Measurements from ENCODE around the gene CLBA1. TPM values are rescaled to one million over a fixed set of nuclear protein-coding genes. Genes with fewer than 3 reads are reported as not detected.

The CLBA1 gene
- total and polyA plus RNA-seq, 2 donors (not counting 1 experiment from before 2014, with no cell fraction given): 0.63 to 5.5 TPM

GRCh38 chr14:105015905-105016304 is 30.3 kb downstream of the CLBA1 start:
- ChIA-PET CTCF (interaction anchor here (1.3 kb wide), 1 partner anchor 189 kb away, joined by 3 read pairs; no protein-coding TSS in a partner anchor), POLR2A (interaction anchor here (0.7 kb wide), 1 partner anchor 14 kb away, joined by 3 read pairs; no protein-coding TSS in a partner anchor)
- H3K4me3 ChIP-seq (ENCODE audit: control extremely low read depth in 1 of 5, extremely low read depth in 1 of 5, insufficient read depth in 1 of 5, low read depth in 2 of 5, low read length in 4 of 5): no peak overlapping the region
- intact Hi-C loops (cut with micrococcal nuclease): no loop called here
- no peaks in the 10 kb centered on the region for H3K27me3 ChIP-seq (replicated peaks in 1 of 4; ENCODE audit: control extremely low read depth in 1 of 4, control insufficient read depth in 3 of 4, insufficient read depth in 4 of 4, low read length in 3 of 4)
- DNase-seq (no peak), ATAC-seq (ENCODE audit: low read depth) (no peak)
- no peaks in the 10 kb centered on the region for H3K9me3 Mint-ChIP-seq (ENCODE audit: insufficient read depth)
- H3K4me1 ChIP-seq (ENCODE audit: control insufficient read depth in 2 of 2, insufficient read depth in 2 of 2, low read length in 2 of 2): peaks cover 19 to 27% of the 10 kb centered on the region in 2 donors
- H3K9me3 ChIP-seq (ENCODE audit: control extremely low read depth in 1 of 3, control insufficient read depth in 2 of 3, insufficient read depth in 1 of 3, low read length in 2 of 3): peaks cover 0 to 3% (median 0%) of the 10 kb centered on the region in 3 donors
- H3K27ac Mint-ChIP-seq: no peak overlapping the region
- peaks cover 77% of the 10 kb centered on the region for H4K20me1 ChIP-seq (ENCODE audit: control insufficient read depth, insufficient read depth, low read length, poor library complexity, severe bottlenecking)
- TF ChIP-seq, protein P1, sequence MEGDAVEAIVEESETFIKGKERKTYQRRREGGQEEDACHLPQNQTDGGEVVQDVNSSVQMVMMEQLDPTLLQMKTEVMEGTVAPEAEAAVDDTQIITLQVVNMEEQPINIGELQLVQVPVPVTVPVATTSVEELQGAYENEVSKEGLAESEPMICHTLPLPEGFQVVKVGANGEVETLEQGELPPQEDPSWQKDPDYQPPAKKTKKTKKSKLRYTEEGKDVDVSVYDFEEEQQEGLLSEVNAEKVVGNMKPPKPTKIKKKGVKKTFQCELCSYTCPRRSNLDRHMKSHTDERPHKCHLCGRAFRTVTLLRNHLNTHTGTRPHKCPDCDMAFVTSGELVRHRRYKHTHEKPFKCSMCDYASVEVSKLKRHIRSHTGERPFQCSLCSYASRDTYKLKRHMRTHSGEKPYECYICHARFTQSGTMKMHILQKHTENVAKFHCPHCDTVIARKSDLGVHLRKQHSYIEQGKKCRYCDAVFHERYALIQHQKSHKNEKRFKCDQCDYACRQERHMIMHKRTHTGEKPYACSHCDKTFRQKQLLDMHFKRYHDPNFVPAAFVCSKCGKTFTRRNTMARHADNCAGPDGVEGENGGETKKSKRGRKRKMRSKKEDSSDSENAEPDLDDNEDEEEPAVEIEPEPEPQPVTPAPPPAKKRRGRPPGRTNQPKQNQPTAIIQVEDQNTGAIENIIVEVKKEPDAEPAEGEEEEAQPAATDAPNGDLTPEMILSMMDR (IDR thresholded peaks at IDR 0.05): no peak
- TF ChIP-seq EZH2 (IDR thresholded peaks at IDR 0.05; ENCODE audit: borderline replicate concordance, insufficient read depth, low read depth, low read length, poor library complexity, severe bottlenecking): no peak
- no peaks in the 10 kb centered on the region for H3K27me3 Mint-ChIP-seq
- 67% methylated on average over 4 of the region's 6 CpGs for WGBS (ENCODE audit: insufficient coverage)
- no peak overlapping the region for H3K4me2 ChIP-seq (replicated peaks; ENCODE audit: low read depth, low read length, poor library complexity, severe bottlenecking)
- H3K79me2 ChIP-seq (ENCODE audit: control insufficient read depth, insufficient read depth, low read length): peaks cover 95% of the 10 kb centered on the region
- H3K4me3 Mint-ChIP-seq: peak overlapping the region; percentile 5
- peaks cover 65% of the 10 kb centered on the region for H3K4me1 Mint-ChIP-seq
- peaks cover 0 to 8% of the 10 kb centered on the region in 2 experiments for H3K36me3 ChIP-seq (replicated peaks in 1 of 2; ENCODE audit: control extremely low read depth in 1 of 2, control insufficient read depth in 1 of 2, extremely low read depth in 1 of 2, insufficient read depth in 2 of 2, low read length in 1 of 2)
- H2AFZ ChIP-seq (ENCODE audit: insufficient read depth, low read depth, low read length, poor library complexity, severe bottlenecking): no peak overlapping the region
- no peak overlapping the region for H3K27ac ChIP-seq (ENCODE audit: low read length in 2 of 2)
- no peak overlapping the region for H3K9ac ChIP-seq (ENCODE audit: low read length)

GRCh38 chr14:105018414-105018813 is 32.8 kb downstream of the CLBA1 start:
- Histone ChIP-seq H3K4me1 (ENCODE audit: control insufficient read depth in 2 of 2, insufficient read depth in 2 of 2, low read length in 2 of 2) (peaks cover 23 to 38% of the 10 kb centered on the region in 2 donors), H3K27ac (ENCODE audit: low read length in 2 of 2) (no peak overlapping the region)
- WGBS (ENCODE audit: insufficient coverage): 60% methylated on average over 3 of the region's 4 CpGs

More at GRCh38 chr14:105018414-105018813, 32.8 kb downstream of the CLBA1 start:
- Histone ChIP-seq H4K20me1 (ENCODE audit: control insufficient read depth, insufficient read depth, low read length, poor library complexity, severe bottlenecking) (peaks cover 56% of the 10 kb centered on the region), H3K9ac (ENCODE audit: low read length) (no peak overlapping the region), H3K4me3 (ENCODE audit: control extremely low read depth in 1 of 5, extremely low read depth in 1 of 5, insufficient read depth in 1 of 5, low read depth in 2 of 5, low read length in 4 of 5) (no peak overlapping the region), H3K4me2 (replicated peaks; ENCODE audit: low read depth, low read length, poor library complexity, severe bottlenecking) (no peak overlapping the region), H2AFZ (ENCODE audit: insufficient read depth, low read depth, low read length, poor library complexity, severe bottlenecking) (no peak overlapping the region), H3K36me3 (replicated peaks in 1 of 2; ENCODE audit: control extremely low read depth in 1 of 2, control insufficient read depth in 1 of 2, extremely low read depth in 1 of 2, insufficient read depth in 2 of 2, low read length in 1 of 2) (no peaks in the 10 kb centered on the region), H3K27me3 (replicated peaks in 1 of 4; ENCODE audit: control extremely low read depth in 1 of 4, control insufficient read depth in 3 of 4, insufficient read depth in 4 of 4, low read length in 3 of 4) (no peaks in the 10 kb centered on the region), H3K79me2 (ENCODE audit: control insufficient read depth, insufficient read depth, low read length) (peaks cover 76% of the 10 kb centered on the region), H3K9me3 (ENCODE audit: control extremely low read depth in 1 of 3, control insufficient read depth in 2 of 3, insufficient read depth in 1 of 3, low read length in 2 of 3) (peaks cover 0 to 3% (median 0%) of the 10 kb centered on the region in 3 donors)
- peaks cover 63% of the 10 kb centered on the region for H3K4me1 Mint-ChIP-seq
- ChIA-PET POLR2A (interaction anchor here (0.7 kb wide), 1 partner anchor 67 kb away, joined by 3 read pairs; no protein-coding TSS in a partner anchor), CTCF (interaction anchor here (1.6 to 4.2 kb wide), 4 partner anchors 17 to 72 kb away, joined by 4 to 43 read pairs (median 8); no protein-coding TSS in a partner anchor)
- H3K27ac Mint-ChIP-seq: no peak overlapping the region
- H3K27me3 Mint-ChIP-seq: no peaks in the 10 kb centered on the region
- TF ChIP-seq, protein P1 (IDR thresholded peaks at IDR 0.05): no peak
- TF ChIP-seq EZH2 (IDR thresholded peaks at IDR 0.05; ENCODE audit: borderline replicate concordance, insufficient read depth, low read depth, low read length, poor library complexity, severe bottlenecking): no peak
- intact Hi-C loops (cut with micrococcal nuclease): no loop called here
- H3K4me3 Mint-ChIP-seq: no peak overlapping the region
- H3K9me3 Mint-ChIP-seq (ENCODE audit: insufficient read depth): no peaks in the 10 kb centered on the region
- ATAC-seq (ENCODE audit: low read depth): no peak
- DNase-seq: no peak

Measured in B cell (primary cell).